Rectal smooth muscle tissue (tissue), 1 donor: Measurements from ENCODE around the gene CFAP45.

Source experiments
- H3K27ac ChIP-seq: one replicate; pipeline ENCODE4 v1.7.0; 2013; ENCODE audit warnings: low read depth, low read length, inconsistent platforms
- H3K27me3 ChIP-seq: one replicate; pipeline ENCODE4 v1.7.0; 2013; ENCODE audit warnings: low read length; ENCODE audit not compliant: control insufficient read depth, insufficient read depth
- H3K36me3 ChIP-seq: one replicate; pipeline ENCODE4 v1.7.0; 2013; ENCODE audit warnings: low read length; ENCODE audit not compliant: control insufficient read depth, insufficient read depth
- H3K4me1 ChIP-seq: one replicate; pipeline ENCODE4 v1.7.0; 2013; ENCODE audit warnings: low read length; ENCODE audit not compliant: control insufficient read depth, insufficient read depth
- H3K4me3 ChIP-seq: one replicate; pipeline ENCODE4 v1.7.0; 2013; ENCODE audit warnings: low read length
- H3K9ac ChIP-seq: one replicate; pipeline ENCODE4 v1.7.0; 2013; ENCODE audit warnings: low read length

The CFAP45 gene, protein sequence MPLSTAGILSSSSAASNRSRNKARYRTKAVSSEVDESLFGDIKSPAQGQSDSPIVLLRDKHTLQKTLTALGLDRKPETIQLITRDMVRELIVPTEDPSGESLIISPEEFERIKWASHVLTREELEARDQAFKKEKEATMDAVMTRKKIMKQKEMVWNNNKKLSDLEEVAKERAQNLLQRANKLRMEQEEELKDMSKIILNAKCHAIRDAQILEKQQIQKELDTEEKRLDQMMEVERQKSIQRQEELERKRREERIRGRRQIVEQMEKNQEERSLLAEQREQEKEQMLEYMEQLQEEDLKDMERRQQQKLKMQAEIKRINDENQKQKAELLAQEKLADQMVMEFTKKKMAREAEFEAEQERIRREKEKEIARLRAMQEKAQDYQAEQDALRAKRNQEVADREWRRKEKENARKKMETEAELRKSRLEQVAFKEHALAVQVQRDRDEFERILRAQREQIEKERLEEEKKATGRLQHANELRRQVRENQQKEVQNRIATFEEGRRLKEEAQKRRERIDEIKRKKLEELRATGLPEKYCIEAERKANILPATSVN

DNA sequence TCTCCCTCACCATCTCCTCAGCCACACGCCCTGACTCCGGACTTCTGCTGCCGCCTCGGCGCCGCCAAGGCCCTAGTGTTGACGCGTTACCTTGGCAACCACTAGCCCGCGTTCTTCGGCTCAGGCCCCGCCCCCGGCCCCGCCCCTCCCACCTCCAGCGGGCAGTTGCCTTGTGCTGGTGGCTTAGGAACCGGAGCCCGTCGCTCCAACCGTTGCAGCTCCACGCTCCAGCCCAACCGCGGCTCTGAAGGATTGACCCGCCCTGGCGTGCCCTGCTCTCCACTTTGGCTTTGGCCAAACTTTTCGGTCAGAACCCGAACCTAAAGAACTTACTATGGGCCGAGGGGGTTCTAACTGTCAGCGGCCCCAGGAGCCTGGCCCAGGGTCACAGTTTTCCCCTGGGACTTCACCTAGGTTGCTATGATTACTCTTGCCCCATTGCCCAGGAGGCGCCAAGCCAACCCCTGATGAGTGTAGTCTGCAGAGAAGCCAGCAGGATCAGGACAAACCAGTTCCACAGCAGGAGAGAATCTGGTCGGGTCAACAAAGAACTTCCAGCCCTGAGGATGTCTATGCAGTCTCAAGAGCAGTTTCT is at the start of gene CFAP45:
CFAP45 (minus strand) TSS at position 80 of the 595 bp plus-strand sequence; CDS start at position 13, 67 bp downstream.
- H3K4me1 ChIP-seq = no peaks in the 10 kb centered on the region
- no peaks in the 10 kb centered on the region for H3K27me3 ChIP-seq
- peak within 1 kb of the TSS; percentile 35 for H3K4me3 ChIP-seq
- no peak within 1 kb of the TSS for H3K9ac ChIP-seq
- H3K27ac ChIP-seq = no peak within 1 kb of the TSS
- H3K36me3 ChIP-seq = no peaks in the 10 kb centered on the region

DNA sequence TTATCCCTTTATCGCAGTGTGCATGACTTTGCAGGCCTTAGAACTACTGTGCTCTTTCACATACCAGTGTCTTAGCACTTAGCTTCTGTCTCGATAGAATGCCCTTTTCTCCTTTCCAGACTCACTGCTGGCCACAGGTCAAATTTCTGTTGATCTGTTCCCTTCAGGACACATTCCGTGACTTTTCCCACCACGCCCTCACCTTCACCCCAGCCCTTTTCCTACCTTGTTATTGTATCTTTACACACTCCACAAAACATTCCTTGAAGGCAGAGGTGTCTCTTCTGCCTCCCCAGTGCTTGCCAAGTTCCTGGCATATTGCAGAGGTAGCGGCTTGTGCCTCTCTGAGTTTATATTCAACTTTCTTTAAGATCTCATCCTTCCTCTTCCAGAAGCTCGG is 49.2 kb upstream of the CFAP45 start:
- Histone ChIP-seq H3K36me3 (no peaks in the 10 kb centered on the region), H3K27me3 (no peaks in the 10 kb centered on the region), H3K4me3 (no peak overlapping the region), H3K9ac (peak overlapping the region; percentile 10), H3K27ac (peak overlapping the region; percentile 33), H3K4me1 (peaks cover 2% of the 10 kb centered on the region)

GRCh38 chr1:159947942-159948341 is 48.0 kb upstream of the CFAP45 start:
- peaks cover 2% of the 10 kb centered on the region for H3K4me1 ChIP-seq
- H3K36me3 ChIP-seq = no peaks in the 10 kb centered on the region
- no peak overlapping the region for H3K9ac ChIP-seq
- no peak overlapping the region for H3K4me3 ChIP-seq
- H3K27me3 ChIP-seq = no peaks in the 10 kb centered on the region
- H3K27ac ChIP-seq = no peak overlapping the region

DNA sequence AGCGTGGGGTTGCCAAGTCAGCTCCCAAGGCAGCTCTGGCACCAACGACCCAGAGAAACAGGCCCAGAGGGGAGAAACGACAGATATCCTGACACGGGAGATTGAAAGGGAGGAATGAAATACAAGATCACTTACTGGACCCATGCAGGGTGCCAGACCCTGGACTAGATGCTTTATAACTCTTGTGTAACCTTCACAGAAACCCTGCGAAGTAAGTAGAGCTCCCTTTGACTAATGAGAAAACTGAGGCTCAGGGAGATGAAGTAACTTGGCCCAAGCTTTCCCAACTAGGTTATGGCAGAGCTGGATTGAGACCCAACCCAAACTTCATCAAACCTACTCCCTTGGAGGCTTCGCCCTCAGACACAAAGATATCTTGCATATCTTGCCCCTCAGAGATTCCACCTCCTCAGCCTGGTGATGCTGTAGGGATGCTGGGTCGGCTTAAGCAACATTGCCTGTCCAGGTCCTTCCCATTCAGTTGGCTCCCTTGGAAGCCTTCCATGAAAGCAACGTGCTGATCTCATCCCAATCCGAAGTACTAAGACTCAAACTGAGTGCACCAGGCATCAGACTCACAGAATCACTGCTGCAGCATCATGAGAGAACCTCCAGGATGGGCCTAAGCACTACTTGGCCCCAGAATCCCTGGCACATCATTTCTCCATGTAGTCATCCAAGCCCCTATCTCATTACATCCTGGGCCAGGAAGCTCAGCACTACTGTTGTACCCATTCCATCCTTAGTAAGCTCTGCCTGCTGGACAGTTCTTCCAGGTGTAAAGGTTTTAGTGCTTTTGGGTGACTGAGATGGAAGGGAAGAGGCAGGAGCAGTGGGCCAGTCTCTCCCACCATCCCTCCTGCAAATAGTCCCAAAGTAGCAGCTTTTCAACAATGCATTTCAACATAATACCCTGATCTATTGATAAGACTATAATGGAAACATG is 46.5 kb upstream of the CFAP45 start:
- Histone ChIP-seq H3K27ac (no peak overlapping the region), H3K4me3 (peak overlapping the region; percentile 52), H3K27me3 (no peaks in the 10 kb centered on the region), H3K9ac (no peak overlapping the region), H3K4me1 (peaks cover 2% of the 10 kb centered on the region), H3K36me3 (no peaks in the 10 kb centered on the region)

- H3K9ac ChIP-seq = peak within 1 kb of the TSS; percentile 42
- H3K36me3 ChIP-seq = no peaks in the 10 kb centered on the region
- no peaks in the 10 kb centered on the region for H3K27me3 ChIP-seq
- H3K4me1 ChIP-seq = peaks cover 2% of the 10 kb centered on the region
- peak within 1 kb of the TSS; percentile 52 for H3K4me3 ChIP-seq
- H3K27ac ChIP-seq = no peak within 1 kb of the TSS
Measured at GRCh38 chr1:159945483-159946241, 45.7 kb upstream of the CFAP45 start, which contains the start of gene IGSF9. TSS of gene IGSF9 (minus strand) at chr1:159945613. CDS start at chr1:159943454, 2,159 bp downstream.

DNA sequence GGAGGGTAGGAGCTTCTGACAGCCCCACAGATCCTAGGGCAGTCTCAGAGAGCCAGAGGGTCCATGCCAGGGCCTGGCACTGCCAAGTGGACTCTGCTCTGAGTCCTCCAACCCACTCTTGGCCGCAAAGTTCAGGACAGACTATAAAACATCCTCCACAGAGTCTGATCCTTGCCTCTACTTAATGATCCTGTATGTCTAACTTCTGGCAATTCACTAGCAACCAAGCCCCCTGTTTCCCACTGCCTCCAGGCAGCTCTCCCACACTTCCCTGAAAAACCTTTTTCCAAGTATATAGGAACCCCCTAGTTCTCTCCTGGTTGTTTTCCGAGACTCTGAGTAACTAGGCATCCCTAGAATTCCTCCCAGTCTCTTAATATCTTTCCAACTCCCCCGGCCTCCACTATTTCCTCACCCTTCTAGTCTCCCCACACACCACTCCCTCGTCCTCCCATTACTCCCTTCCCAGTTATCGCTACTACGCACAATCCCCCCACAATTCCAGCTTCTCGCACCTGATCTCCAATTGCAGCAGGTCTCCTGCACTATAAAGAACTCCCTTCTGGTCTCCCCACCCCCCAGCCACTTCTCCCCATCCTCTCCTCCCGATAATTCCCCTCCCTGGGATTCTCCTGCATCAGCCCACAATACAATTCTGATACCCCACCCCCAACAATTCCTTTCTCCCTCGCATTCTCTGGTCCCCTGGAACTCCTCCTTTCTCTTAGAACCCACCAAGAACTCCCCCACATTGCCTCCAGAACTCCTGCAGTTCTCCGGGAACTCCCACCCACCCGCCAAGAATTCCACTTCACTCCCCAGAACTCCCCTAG is 44.9 kb upstream of the CFAP45 start:
- no peak overlapping the region for H3K9ac ChIP-seq
- no peaks in the 10 kb centered on the region for H3K27me3 ChIP-seq
- no peak overlapping the region for H3K27ac ChIP-seq
- no peaks in the 10 kb centered on the region for H3K36me3 ChIP-seq
- H3K4me1 ChIP-seq = peaks cover 2% of the 10 kb centered on the region
- H3K4me3 ChIP-seq = peak overlapping the region; percentile 52

DNA sequence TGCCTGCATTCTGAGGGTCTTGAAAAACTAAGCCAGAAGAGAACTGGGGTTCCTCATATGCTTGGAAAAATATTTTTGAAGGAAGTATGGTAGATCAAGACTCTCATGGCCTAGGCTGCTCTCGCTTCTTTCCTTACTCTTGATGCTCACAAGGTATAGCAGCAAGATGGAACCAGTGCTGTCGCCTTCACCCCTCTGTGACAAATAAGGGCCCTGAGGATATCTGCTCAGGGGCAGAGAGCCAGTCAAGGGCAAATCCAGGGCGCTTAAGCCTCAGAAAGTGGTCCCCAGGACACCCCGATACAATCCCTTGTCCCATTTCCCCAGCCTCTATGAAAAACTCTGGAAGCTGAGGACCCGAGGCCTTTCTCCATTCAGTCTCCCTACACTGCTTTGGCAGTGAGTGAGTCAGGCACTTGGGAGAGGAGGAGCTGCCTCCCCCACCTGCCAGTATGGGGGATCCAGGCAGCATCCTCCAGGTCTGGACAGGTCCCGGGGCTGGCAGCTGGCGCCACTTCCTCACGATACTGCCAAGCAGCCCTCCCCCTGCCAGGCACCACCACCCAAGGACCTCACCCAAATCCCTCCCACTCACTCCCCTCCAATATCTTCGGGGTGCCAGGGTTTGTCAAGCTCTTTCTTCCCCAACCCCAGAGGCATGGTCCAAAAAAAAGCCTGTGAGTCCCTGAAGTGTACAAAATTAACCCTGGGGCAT is 44.1 kb upstream of the CFAP45 start:
- Histone ChIP-seq H3K4me1 (peaks cover 2% of the 10 kb centered on the region), H3K36me3 (no peaks in the 10 kb centered on the region), H3K27me3 (no peaks in the 10 kb centered on the region), H3K9ac (no peak overlapping the region), H3K4me3 (peak overlapping the region; percentile 52), H3K27ac (no peak overlapping the region)

- Histone ChIP-seq H3K27me3 (no peaks in the 10 kb centered on the region), H3K4me3 (no peak overlapping the region), H3K27ac (no peak overlapping the region), H3K36me3 (no peaks in the 10 kb centered on the region), H3K9ac (no peak overlapping the region), H3K4me1 (peaks cover 2% of the 10 kb centered on the region)
Measured at GRCh38 chr1:159943278-159943640, 43.3 kb upstream of the CFAP45 start.

DNA sequence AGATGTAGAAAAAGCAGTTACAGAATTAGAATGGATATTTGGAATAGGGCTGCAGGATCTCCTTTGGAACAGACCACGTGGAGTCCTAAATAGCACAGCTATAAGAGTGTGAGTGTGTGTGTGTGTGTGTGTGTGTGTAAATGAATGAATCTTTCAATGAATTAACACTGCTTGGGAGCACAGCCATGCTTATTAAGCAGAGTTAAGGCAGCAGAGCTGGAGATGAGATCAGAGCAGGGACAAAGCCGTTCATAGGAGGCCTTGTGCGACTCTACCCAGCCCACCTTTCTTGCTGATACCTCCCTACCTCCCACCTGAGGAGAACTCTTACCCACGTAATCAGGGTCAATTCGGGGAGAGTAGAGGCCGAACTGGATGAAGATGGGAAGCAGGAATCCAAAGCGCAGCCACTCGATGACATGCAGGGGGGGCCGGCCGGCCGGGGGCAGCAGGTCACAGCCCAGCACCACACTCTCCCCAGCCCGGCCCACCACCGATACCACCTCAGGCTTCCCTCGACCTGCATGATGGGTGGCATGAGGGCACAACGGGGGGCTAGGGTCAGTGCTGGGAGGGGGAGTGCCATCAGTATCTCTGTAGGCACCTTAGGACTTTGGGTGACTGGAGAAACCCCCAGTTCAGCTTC is 42.8 kb upstream of the CFAP45 start:
- H3K27me3 ChIP-seq = no peaks in the 10 kb centered on the region
- no peak overlapping the region for H3K27ac ChIP-seq
- no peaks in the 10 kb centered on the region for H3K36me3 ChIP-seq
- peaks cover 2% of the 10 kb centered on the region for H3K4me1 ChIP-seq
- no peak overlapping the region for H3K4me3 ChIP-seq
- no peak overlapping the region for H3K9ac ChIP-seq
